K562 (cell line): ENCODE results near the gene TULP4. TPM values are rescaled to one million over a fixed set of nuclear protein-coding genes. Genes with fewer than 3 reads are reported as not detected.

Source experiments
- BACH1 ChIP-seq: fragments of 200-800 bp; sonication (Bioruptor generic); IDR thresholded peaks from 2 replicates; pipeline ENCODE4 v1.6.1; 2016; ENCODE audit warnings: missing genetic modification characterization, missing compliant biosample characterization
- COPS2 ChIP-seq: fragments of 450-650 bp; conservative IDR thresholded peaks from 2 replicates; pipeline ENCODE4 v1.6.1; 2016; ENCODE audit warnings: mild to moderate bottlenecking, moderate library complexity
- CTCF ChIP-seq, 3 experiments: IDR thresholded peaks in 2 of 3; conservative IDR thresholded peaks in 1 of 3; 2 replicates each; pipeline ENCODE4 v1.5.1; 2011 to 2012; ENCODE audit warnings: low read length in 3 of 3, mild to moderate bottlenecking in 3 of 3, control low read depth in 2 of 3, improper control_type of control experiment in 1 of 3, inconsistent platforms in 1 of 3, low read depth in 1 of 3, mixed read lengths in 1 of 3, moderate library complexity in 1 of 3; ENCODE audit not compliant: insufficient read depth in 2 of 3
- KLF10 ChIP-seq: fragments of 250-450 bp; sonication (Bioruptor Pico); IDR thresholded peaks from 2 replicates; pipeline ENCODE4 v1.6.1; 2021; ENCODE audit warnings: matching md5 sums
- NR2F6 ChIP-seq: fragments of 450-650 bp; formaldehyde crosslinking; IDR thresholded peaks from 2 replicates; pipeline ENCODE4 v1.4.0; 2020; ENCODE audit warnings: mild to moderate bottlenecking
- POLR2B ChIP-seq: fragments of 450-650 bp; IDR thresholded peaks from 2 replicates; pipeline ENCODE4 v1.6.1; 2018; ENCODE audit warnings: low read depth; ENCODE audit not compliant: partially characterized antibody
- RFX5 ChIP-seq: IDR thresholded peaks from 2 replicates; pipeline ENCODE4 v1.6.1; 2011; ENCODE audit warnings: low read depth, mild to moderate bottlenecking, improper control_type of control experiment, low read length
- RUNX1 ChIP-seq: sonication (generic); IDR thresholded peaks from 2 replicates; pipeline ENCODE4 v1.6.1; 2016; ENCODE audit warnings: antibody characterized with exemption, low read depth
- TRIM24 ChIP-seq, 2 experiments: fragments of 450-650 bp; IDR thresholded peaks; 2 replicates each; pipeline ENCODE4 v1.6.1; 2016
- XRCC4 ChIP-seq: IDR thresholded peaks from one replicate; pipeline ENCODE4 v1.6.1; 2011; ENCODE audit not compliant: insufficient read depth, insufficient read length; ENCODE audit errors: extremely low read depth
- YBX1 ChIP-seq: fragments of 450-650 bp; IDR thresholded peaks from 2 replicates; pipeline ENCODE4 v1.7.1; 2016; ENCODE audit warnings: mild to moderate bottlenecking
- ZNF589 ChIP-seq: fragments of 200-800 bp; sonication (Bioruptor generic); IDR thresholded peaks from 2 replicates; pipeline ENCODE4 v1.6.1; 2016; ENCODE audit warnings: low read depth, missing genetic modification characterization, missing compliant biosample characterization
- ZNF75A ChIP-seq: fragments of 450-650 bp; formaldehyde crosslinking; IDR thresholded peaks from 2 replicates; pipeline ENCODE4 v1.4.0; 2020; ENCODE audit warnings: mild to moderate bottlenecking
- ZNF778 ChIP-seq: fragments of 450-650 bp; formaldehyde crosslinking; IDR thresholded peaks from 2 replicates; pipeline ENCODE4 v1.4.0; 2020; ENCODE audit warnings: mild to moderate bottlenecking, moderate library complexity
- polyA plus RNA-seq, 8 experiments: library from polyadenylated mRNA; depleted of rRNA in 4 of 8; stranded (reverse) in 5 of 8; unstranded in 3 of 8; fragments of >200 nt; fragmentation: Nextera tagmentation in 2 of 8; fragmentation: Illumina TruSeq in 1 of 8; extraction: Ambion mirVana in 2 of 8; extraction: Trizol in 1 of 8; gene quantifications; 2 replicates each; pipeline versions ENCODE4 v1.2.1 to v1.2.3, GENCODE V29; 2011 to 2014; ENCODE audit warnings: inconsistent platforms in 1 of 8, missing spikeins in 1 of 8
- total RNA-seq, 7 experiments: library from RNA; depleted of rRNA in 6 of 7; stranded (reverse); fragments of >200 nt in 6 of 7; fragmentation: Illumina TruSeq in 2 of 7; extraction: Trizol in 2 of 7; gene quantifications; 2 replicates each; pipeline versions ENCODE4 v1.2.1 to v1.2.3, GENCODE V29; 2011 to 2021; ENCODE audit warnings: low replicate concordance in 1 of 7
- TF ChIP-seq, protein P1 (sequence below): sonication (generic); formaldehyde crosslinking; IDR thresholded peaks from 2 replicates; pipeline ENCODE4 v1.5.0; 2020; ENCODE audit warnings: missing genetic modification reagents
- TF ChIP-seq, protein P2 (sequence below): IDR thresholded peaks from 3 replicates; pipeline ENCODE4 v1.6.1; 2011; ENCODE audit warnings: borderline replicate concordance, mild to moderate bottlenecking; ENCODE audit not compliant: insufficient read length, insufficient read depth
- TF ChIP-seq, protein P3 (sequence below): sonication (generic); formaldehyde crosslinking; IDR thresholded peaks from 2 replicates; pipeline ENCODE4 v1.8.0; 2022; ENCODE audit warnings: mild to moderate bottlenecking, missing genetic modification reagents, borderline replicate concordance
- TF ChIP-seq, protein P4 (sequence below), 2 experiments: fragments of 150-350 bp in 1 of 2; IDR thresholded peaks; 2 replicates each; pipeline ENCODE4 v1.6.1; 2012 to 2016; ENCODE audit warnings: low read depth in 2 of 2, low read length in 2 of 2, mild to moderate bottlenecking in 1 of 2, moderate library complexity in 1 of 2

Gene TULP4
- total and polyA plus RNA-seq, 9 of the 15 experiments (the other 6 are each of a cell fraction or from before 2014, with no cell fraction given) = 1.2 to 50.4 (median 11.0) TPM

DNA sequence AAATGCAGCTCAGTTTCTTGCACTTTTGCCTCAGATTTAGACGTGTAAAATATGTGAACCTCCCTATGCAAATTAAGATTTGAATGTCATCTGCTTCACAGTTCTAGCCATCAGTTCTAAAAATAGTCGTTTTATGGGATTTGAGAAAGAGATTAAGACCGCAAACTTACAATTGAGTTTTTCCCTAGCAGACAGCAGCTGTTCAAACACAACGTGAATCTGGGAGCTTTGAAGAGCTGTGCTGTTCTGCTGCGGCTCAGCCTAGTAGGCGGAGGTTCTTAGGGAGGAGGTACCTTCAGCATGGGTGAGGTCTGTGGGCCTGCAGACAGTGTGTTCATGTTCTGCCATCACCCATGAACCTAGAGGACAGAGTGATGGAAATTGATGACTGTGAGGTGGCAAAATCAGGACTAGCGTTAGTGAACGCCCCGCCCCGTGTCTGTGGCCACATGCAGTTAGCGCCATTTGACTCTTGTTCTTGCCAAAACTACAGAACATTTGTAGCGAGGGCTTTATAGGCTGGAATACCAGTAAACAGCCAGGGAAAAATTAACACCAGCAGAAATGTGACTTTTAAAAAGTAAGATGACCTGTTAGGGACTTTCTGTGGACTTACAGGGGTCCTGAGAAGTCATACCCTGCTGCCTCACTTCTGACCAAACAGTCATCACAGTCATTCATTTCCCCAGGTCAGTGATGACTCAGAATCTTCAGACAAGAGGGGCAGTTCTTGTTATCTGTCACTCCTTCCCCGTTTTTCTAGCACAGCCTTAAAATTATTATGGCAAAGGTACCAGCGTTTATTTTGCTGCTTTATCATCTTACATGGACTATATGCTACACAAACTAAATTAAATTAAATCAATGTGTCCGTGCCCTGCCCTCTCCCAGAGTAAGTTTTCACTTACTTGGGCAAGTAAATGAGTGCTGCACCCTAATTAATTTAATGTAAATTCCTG is 163.4 kb downstream of the TULP4 start (continued):
- TF ChIP-seq, protein P1, sequence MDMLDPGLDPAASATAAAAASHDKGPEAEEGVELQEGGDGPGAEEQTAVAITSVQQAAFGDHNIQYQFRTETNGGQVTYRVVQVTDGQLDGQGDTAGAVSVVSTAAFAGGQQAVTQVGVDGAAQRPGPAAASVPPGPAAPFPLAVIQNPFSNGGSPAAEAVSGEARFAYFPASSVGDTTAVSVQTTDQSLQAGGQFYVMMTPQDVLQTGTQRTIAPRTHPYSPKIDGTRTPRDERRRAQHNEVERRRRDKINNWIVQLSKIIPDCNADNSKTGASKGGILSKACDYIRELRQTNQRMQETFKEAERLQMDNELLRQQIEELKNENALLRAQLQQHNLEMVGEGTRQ (CRISPR knock-in tag) = no peak
- TF ChIP-seq CTCF (IDR thresholded peaks at IDR 0.05 in 2 of 3, conservative IDR thresholded peaks at IDR 0.05 in 1 of 3; ENCODE audit: insufficient read depth in 2 of 3, low read depth in 1 of 3, low read length in 3 of 3) = no peak
- TF ChIP-seq NR2F6 = no peak
- TF ChIP-seq TRIM24 (IDR thresholded peaks at IDR 0.05) = no peak
- no peak for TF ChIP-seq RUNX1
- TF ChIP-seq, protein P2, sequence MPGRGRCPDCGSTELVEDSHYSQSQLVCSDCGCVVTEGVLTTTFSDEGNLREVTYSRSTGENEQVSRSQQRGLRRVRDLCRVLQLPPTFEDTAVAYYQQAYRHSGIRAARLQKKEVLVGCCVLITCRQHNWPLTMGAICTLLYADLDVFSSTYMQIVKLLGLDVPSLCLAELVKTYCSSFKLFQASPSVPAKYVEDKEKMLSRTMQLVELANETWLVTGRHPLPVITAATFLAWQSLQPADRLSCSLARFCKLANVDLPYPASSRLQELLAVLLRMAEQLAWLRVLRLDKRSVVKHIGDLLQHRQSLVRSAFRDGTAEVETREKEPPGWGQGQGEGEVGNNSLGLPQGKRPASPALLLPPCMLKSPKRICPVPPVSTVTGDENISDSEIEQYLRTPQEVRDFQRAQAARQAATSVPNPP = no peak
- no peak for TF ChIP-seq COPS2
- TF ChIP-seq POLR2B = no peak
- no peak for TF ChIP-seq RFX5
- no peak for TF ChIP-seq XRCC4
- TF ChIP-seq ZNF75A (CRISPR knock-in tag) = no peak
- TF ChIP-seq, protein P3, sequence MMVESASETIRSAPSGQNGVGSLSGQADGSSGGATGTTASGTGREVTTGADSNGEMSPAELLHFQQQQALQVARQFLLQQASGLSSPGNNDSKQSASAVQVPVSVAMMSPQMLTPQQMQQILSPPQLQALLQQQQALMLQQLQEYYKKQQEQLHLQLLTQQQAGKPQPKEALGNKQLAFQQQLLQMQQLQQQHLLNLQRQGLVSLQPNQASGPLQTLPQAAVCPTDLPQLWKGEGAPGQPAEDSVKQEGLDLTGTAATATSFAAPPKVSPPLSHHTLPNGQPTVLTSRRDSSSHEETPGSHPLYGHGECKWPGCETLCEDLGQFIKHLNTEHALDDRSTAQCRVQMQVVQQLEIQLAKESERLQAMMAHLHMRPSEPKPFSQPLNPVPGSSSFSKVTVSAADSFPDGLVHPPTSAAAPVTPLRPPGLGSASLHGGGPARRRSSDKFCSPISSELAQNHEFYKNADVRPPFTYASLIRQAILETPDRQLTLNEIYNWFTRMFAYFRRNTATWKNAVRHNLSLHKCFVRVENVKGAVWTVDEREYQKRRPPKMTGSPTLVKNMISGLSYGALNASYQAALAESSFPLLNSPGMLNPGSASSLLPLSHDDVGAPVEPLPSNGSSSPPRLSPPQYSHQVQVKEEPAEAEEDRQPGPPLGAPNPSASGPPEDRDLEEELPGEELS (CRISPR knock-in tag) = no peak
- no peak for TF ChIP-seq ZNF778 (CRISPR knock-in tag)
- TF ChIP-seq, protein P4, sequence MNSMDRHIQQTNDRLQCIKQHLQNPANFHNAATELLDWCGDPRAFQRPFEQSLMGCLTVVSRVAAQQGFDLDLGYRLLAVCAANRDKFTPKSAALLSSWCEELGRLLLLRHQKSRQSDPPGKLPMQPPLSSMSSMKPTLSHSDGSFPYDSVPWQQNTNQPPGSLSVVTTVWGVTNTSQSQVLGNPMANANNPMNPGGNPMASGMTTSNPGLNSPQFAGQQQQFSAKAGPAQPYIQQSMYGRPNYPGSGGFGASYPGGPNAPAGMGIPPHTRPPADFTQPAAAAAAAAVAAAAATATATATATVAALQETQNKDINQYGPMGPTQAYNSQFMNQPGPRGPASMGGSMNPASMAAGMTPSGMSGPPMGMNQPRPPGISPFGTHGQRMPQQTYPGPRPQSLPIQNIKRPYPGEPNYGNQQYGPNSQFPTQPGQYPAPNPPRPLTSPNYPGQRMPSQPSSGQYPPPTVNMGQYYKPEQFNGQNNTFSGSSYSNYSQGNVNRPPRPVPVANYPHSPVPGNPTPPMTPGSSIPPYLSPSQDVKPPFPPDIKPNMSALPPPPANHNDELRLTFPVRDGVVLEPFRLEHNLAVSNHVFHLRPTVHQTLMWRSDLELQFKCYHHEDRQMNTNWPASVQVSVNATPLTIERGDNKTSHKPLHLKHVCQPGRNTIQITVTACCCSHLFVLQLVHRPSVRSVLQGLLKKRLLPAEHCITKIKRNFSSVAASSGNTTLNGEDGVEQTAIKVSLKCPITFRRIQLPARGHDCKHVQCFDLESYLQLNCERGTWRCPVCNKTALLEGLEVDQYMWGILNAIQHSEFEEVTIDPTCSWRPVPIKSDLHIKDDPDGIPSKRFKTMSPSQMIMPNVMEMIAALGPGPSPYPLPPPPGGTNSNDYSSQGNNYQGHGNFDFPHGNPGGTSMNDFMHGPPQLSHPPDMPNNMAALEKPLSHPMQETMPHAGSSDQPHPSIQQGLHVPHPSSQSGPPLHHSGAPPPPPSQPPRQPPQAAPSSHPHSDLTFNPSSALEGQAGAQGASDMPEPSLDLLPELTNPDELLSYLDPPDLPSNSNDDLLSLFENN (IDR thresholded peaks at IDR 0.05; ENCODE audit: low read depth in 2 of 2, low read length in 2 of 2) = no peak
- 0 out of 2 replicates have a peak, but pooled peaks have one; percentile 20 for TF ChIP-seq ZNF589
- no peak for TF ChIP-seq KLF10 (CRISPR knock-in tag)
- TF ChIP-seq BACH1 = no peak
- TF ChIP-seq YBX1 = no peak
